WERI-Rb-1 (cell line): ENCODE measurements around the gene VPS8.

Experiments used
- DNase-seq: peaks from one replicate; pipeline ENCODE4 v3.0.0-alpha.2; 2020
- H3K27ac ChIP-seq: fragments of 250-450 bp; sonication (Bioruptor Pico); 2 replicates; pipeline ENCODE4 v1.5.1; 2020; ENCODE audit warnings: mild to moderate bottlenecking, moderate library complexity
- H3K27me3 ChIP-seq: fragments of 250-450 bp; sonication (Bioruptor Pico); 2 replicates; pipeline ENCODE4 v1.5.1; 2021; ENCODE audit warnings: mild to moderate bottlenecking, low read depth, moderate library complexity; ENCODE audit not compliant: insufficient read depth, severe bottlenecking
- H3K36me3 ChIP-seq: fragments of 250-450 bp; sonication (Bioruptor Pico); 2 replicates; pipeline ENCODE4 v1.5.1; 2020; ENCODE audit warnings: mild to moderate bottlenecking, moderate library complexity
- H3K4me3 ChIP-seq: 2 replicates; pipeline ENCODE4 v1.5.1; 2011; ENCODE audit warnings: low read depth, mild to moderate bottlenecking, control low read depth, low read length
- H3K9me3 ChIP-seq: fragments of 250-450 bp; sonication (Bioruptor Pico); 2 replicates; pipeline ENCODE4 v1.5.1; 2021; ENCODE audit warnings: mild to moderate bottlenecking, moderate library complexity; ENCODE audit not compliant: severe bottlenecking
- CTCF ChIP-seq: IDR thresholded peaks from 2 replicates; pipeline ENCODE4 v1.5.1; 2011; ENCODE audit warnings: low read depth, mild to moderate bottlenecking, control low read depth, inconsistent platforms, low read length

The VPS8 gene

GRCh38 chr3:184825121-184825820 lies 13.3 kb downstream of the VPS8 start:
- no peak for TF ChIP-seq CTCF
- Histone ChIP-seq H3K36me3 (no peaks in the 10 kb centered on the region), H3K4me3 (no peak overlapping the region), H3K27me3 (no peaks in the 10 kb centered on the region), H3K27ac (no peak overlapping the region), H3K9me3 (no peaks in the 10 kb centered on the region)
- no peak for DNase-seq

- no peaks in the 10 kb centered on the region for H3K27me3 ChIP-seq
- H3K4me3 ChIP-seq = no peak overlapping the region
- no peaks in the 10 kb centered on the region for H3K9me3 ChIP-seq
- H3K36me3 ChIP-seq = no peaks in the 10 kb centered on the region
- TF ChIP-seq CTCF = no peak
- DNase-seq = no peak
- H3K27ac ChIP-seq = no peak overlapping the region
Measured at GRCh38 chr3:184827572-184827971, 15.6 kb downstream of the VPS8 start.

GRCh38 chr3:184832044-184832443 lies 20.1 kb downstream of the VPS8 start:
- Histone ChIP-seq H3K27ac (no peak overlapping the region), H3K27me3 (no peaks in the 10 kb centered on the region), H3K9me3 (no peaks in the 10 kb centered on the region), H3K36me3 (peaks cover 3% of the 10 kb centered on the region; the same call in 1 of the 2 replicates), H3K4me3 (no peak overlapping the region)
- no peak for TF ChIP-seq CTCF
- no peak for DNase-seq

GRCh38 chr3:184832903-184833302 lies 20.9 kb downstream of the VPS8 start:
- H3K4me3 ChIP-seq = no peak overlapping the region

GRCh38 chr3:184836090-184836822 lies 24.3 kb downstream of the VPS8 start:
- H3K27me3 ChIP-seq = no peaks in the 10 kb centered on the region
- TF ChIP-seq CTCF = no peak
- no peaks in the 10 kb centered on the region for H3K9me3 ChIP-seq
- peaks cover 3% of the 10 kb centered on the region; the same call in 1 of the 2 replicates for H3K36me3 ChIP-seq
- DNase-seq = no peak
- no peak overlapping the region for H3K4me3 ChIP-seq
- no peak overlapping the region for H3K27ac ChIP-seq

More at GRCh38 chr3:184832903-184833302, 20.9 kb downstream of the VPS8 start:
- DNase-seq = no peak
- no peaks in the 10 kb centered on the region for H3K9me3 ChIP-seq
- no peaks in the 10 kb centered on the region for H3K27me3 ChIP-seq
- peaks cover 3% of the 10 kb centered on the region; the same call in 1 of the 2 replicates for H3K36me3 ChIP-seq
- no peak for TF ChIP-seq CTCF
- H3K27ac ChIP-seq = no peak overlapping the region
